ENCODE results near the gene CAT. TPM values are rescaled to one million over a fixed set of nuclear protein-coding genes. Genes with fewer than 3 reads are reported as not detected.

The CAT gene
- total and polyA plus RNA-seq, 8 donors = 24.9 to 122 (median 74.7) TPM

GRCh38 chr11:34459507-34460162 is 20.9 kb downstream of the CAT start:
- peaks cover 45 to 100% (median 98%) of the 10 kb centered on the region in 4 donors for H3K36me3 ChIP-seq
- H3K9me3 ChIP-seq = no peaks in the 10 kb centered on the region
- 71 to 85% (median 78%) methylated on average over 3 of the region's 3 CpGs for WGBS, 5 donors
- no peaks in the 10 kb centered on the region for H3K27me3 ChIP-seq
- no peak for DNase-seq
- intact Hi-C loops (cut with DNase I; ENCODE audit: low total_unique reads) = no loop called here
- no peak for TF ChIP-seq POLR2A (IDR thresholded peaks at IDR 0.05)
- TF ChIP-seq EP300 (IDR thresholded peaks at IDR 0.05) = no peak
- TF ChIP-seq CTCF (IDR thresholded peaks at IDR 0.05) = no peak
- TF ChIP-seq POLR2AphosphoS5 (IDR thresholded peaks at IDR 0.05) = no peak
- peak overlapping the region in 2 of 5 donors; percentile 9 to 30 for H3K27ac ChIP-seq
- H3K4me1 ChIP-seq = peaks cover 0 to 8% (median 3%) of the 10 kb centered on the region in 4 donors
- H3K4me3 ChIP-seq = no peak overlapping the region

GRCh38 chr11:34460278-34460677 is 21.5 kb downstream of the CAT start:
- Histone ChIP-seq H3K36me3 (peaks cover 48 to 100% (median 98%) of the 10 kb centered on the region in 4 donors), H3K4me3 (no peak overlapping the region), H3K27ac (peak overlapping the region in 1 of 5 donors; percentile 52), H3K27me3 (no peaks in the 10 kb centered on the region), H3K9me3 (no peaks in the 10 kb centered on the region), H3K4me1 (peaks cover 0 to 8% (median 3%) of the 10 kb centered on the region in 4 donors)
- intact Hi-C loops (cut with DNase I; ENCODE audit: low total_unique reads) = no loop called here
- TF ChIP-seq CTCF (IDR thresholded peaks at IDR 0.05) = no peak
- TF ChIP-seq POLR2A (IDR thresholded peaks at IDR 0.05) = no peak
- no peak for TF ChIP-seq EP300 (IDR thresholded peaks at IDR 0.05)
- TF ChIP-seq POLR2AphosphoS5 (IDR thresholded peaks at IDR 0.05) = no peak
- DNase-seq = no peak
- WGBS, 5 donors = 60 to 78% (median 62%) methylated on average over 4 of the region's 4 CpGs

- H3K4me1 ChIP-seq = peaks cover 0 to 8% (median 3%) of the 10 kb centered on the region in 4 donors
- peaks cover 0 to 4% (median 0%) of the 10 kb centered on the region in 4 donors for H3K9me3 ChIP-seq
- 90 to 97% (median 94%) methylated on average over 14 of the region's 14 CpGs for WGBS, 5 donors
- peaks cover 53 to 100% (median 98%) of the 10 kb centered on the region in 4 donors for H3K36me3 ChIP-seq
- intact Hi-C loops (cut with DNase I; ENCODE audit: low total_unique reads) = no loop called here
- H3K4me3 ChIP-seq = no peak overlapping the region
- no peak overlapping the region for H3K27ac ChIP-seq
- DNase-seq = no peak
- no peak for TF ChIP-seq EP300 (IDR thresholded peaks at IDR 0.05)
- no peak for TF ChIP-seq CTCF (IDR thresholded peaks at IDR 0.05)
- no peak for TF ChIP-seq POLR2AphosphoS5 (IDR thresholded peaks at IDR 0.05)
- no peak for TF ChIP-seq POLR2A (IDR thresholded peaks at IDR 0.05)
- H3K27me3 ChIP-seq = no peaks in the 10 kb centered on the region
Measured at GRCh38 chr11:34461215-34461614, 22.5 kb downstream of the CAT start.

DNA sequence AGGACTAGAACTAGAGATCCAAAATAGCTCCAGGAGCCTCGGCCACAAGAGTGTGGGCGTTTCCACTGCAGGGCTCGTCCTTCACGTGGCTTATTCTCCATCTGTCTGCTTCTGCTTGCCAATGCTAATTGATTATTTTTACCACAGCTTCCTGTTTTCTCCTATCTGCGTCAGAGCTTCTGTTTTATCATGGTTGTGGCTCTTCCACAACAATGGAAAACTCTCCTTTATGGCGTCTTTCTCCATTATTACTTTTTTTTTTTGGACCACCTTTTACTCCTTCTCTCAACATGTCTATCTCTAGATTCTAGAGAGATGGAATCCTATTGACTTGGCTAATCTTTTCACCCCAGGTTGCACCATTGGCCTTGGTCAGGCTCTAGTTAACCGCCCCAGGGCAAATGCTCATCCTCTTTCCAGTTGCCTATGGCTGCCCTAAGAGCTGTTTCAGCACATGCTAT is 25.9 kb downstream of the CAT start:
- 80 to 88% (median 87%) methylated on average over 7 of the region's 7 CpGs for WGBS, 5 donors
- Histone ChIP-seq H3K27me3 (no peaks in the 10 kb centered on the region), H3K4me3 (no peak overlapping the region), H3K36me3 (peaks cover 53 to 99% (median 97%) of the 10 kb centered on the region in 4 donors), H3K9me3 (peaks cover 0 to 13% (median 0%) of the 10 kb centered on the region in 4 donors), H3K4me1 (peaks cover 0 to 2% (median under 1%) of the 10 kb centered on the region in 4 donors), H3K27ac (no peak overlapping the region)
- intact Hi-C loops (cut with DNase I; ENCODE audit: low total_unique reads) = no loop called here
- no peak for DNase-seq
- TF ChIP-seq EP300 (IDR thresholded peaks at IDR 0.05) = no peak
- TF ChIP-seq POLR2A (IDR thresholded peaks at IDR 0.05) = no peak
- TF ChIP-seq POLR2AphosphoS5 (IDR thresholded peaks at IDR 0.05) = no peak
- no peak for TF ChIP-seq CTCF (IDR thresholded peaks at IDR 0.05)
